Uterus (tissue), 4 donors: ENCODE measurements around the gene ETV1. TPM values are rescaled to one million over a fixed set of nuclear protein-coding genes. Genes with fewer than 3 reads are reported as not detected.
"Not testable (repeated sequence)": the region's sequence is repeated elsewhere in the genome, so short reads cannot be mapped to it uniquely, and the experiment has no call there.

Experiments
- DNase-seq, 2 donors: peaks; one replicate each; pipeline ENCODE4 v3.0.0-alpha.2; 2019 to 2020
- H3K27ac ChIP-seq, 2 donors: fragments of 200-600 bp; sonication (generic); 1 replicate in 1 of 2; 2 replicates in 1 of 2; pipeline ENCODE4 v1.5.1; 2016 to 2018
- H3K27me3 ChIP-seq, 2 donors: fragments of 200-600 bp; sonication (generic); one replicate each; pipeline ENCODE4 v1.5.1; 2018 to 2019; ENCODE audit warnings: control low read depth in 1 of 2
- H3K36me3 ChIP-seq, 2 donors: fragments of 200-600 bp; sonication (generic); one replicate each; pipeline ENCODE4 v1.5.1; 2019; ENCODE audit warnings: control low read depth in 1 of 2
- H3K4me1 ChIP-seq, 2 donors: fragments of 200-600 bp; sonication (generic); one replicate each; pipeline ENCODE4 v1.5.1; 2018 to 2019; ENCODE audit warnings: control low read depth in 1 of 2
- H3K4me3 ChIP-seq, 2 donors: fragments of 200-600 bp; sonication (generic); 1 replicate in 1 of 2; 2 replicates in 1 of 2; pipeline ENCODE4 v1.5.1; 2018 to 2019; ENCODE audit warnings: mild to moderate bottlenecking in 1 of 2
- H3K9me3 ChIP-seq, 2 donors: fragments of 200-600 bp; sonication (generic); one replicate each; pipeline ENCODE4 v1.5.1; 2019; ENCODE audit warnings: control low read depth in 1 of 2
- POLR2A ChIP-seq, 2 donors: fragments of 450-650 bp; IDR thresholded peaks; one replicate each; pipeline ENCODE4 v1.6.1; 2016; ENCODE audit warnings: antibody characterized with exemption in 2 of 2, mild to moderate bottlenecking in 1 of 2, moderate library complexity in 1 of 2
- intact Hi-C: fragments of 100-400 bp; cut with DNase I; formaldehyde crosslinking; loops from one replicate; pipeline ENCODE4 v1.15.1; 2023; ENCODE audit warnings: low total_unique reads
- total RNA-seq, 4 donors: library from RNA; depleted of rRNA in 3 of 4; stranded (reverse); fragments of >200 nt in 3 of 4; gene quantifications; one replicate each; pipeline versions ENCODE4 v1.1.0 to v1.2.4, GENCODE V29; 2014 to 2023
- TF ChIP-seq, protein P1 (sequence below), 4 experiments: fragments of 200-600 bp in 2 of 4; fragments of 450-650 bp in 2 of 4; sonication (generic) in 2 of 4; IDR thresholded peaks; one replicate each; pipeline ENCODE4 v1.5.1; 2016 to 2019; ENCODE audit warnings: antibody characterized with exemption in 4 of 4, mild to moderate bottlenecking in 2 of 4, moderate library complexity in 1 of 4
- donor health status: DM: yes; HTN: yes; CAD: no.

Gene ETV1
- total RNA-seq, 4 donors from 2014 or later: 1.5 to 35.3 (median 5.2) TPM

DNA sequence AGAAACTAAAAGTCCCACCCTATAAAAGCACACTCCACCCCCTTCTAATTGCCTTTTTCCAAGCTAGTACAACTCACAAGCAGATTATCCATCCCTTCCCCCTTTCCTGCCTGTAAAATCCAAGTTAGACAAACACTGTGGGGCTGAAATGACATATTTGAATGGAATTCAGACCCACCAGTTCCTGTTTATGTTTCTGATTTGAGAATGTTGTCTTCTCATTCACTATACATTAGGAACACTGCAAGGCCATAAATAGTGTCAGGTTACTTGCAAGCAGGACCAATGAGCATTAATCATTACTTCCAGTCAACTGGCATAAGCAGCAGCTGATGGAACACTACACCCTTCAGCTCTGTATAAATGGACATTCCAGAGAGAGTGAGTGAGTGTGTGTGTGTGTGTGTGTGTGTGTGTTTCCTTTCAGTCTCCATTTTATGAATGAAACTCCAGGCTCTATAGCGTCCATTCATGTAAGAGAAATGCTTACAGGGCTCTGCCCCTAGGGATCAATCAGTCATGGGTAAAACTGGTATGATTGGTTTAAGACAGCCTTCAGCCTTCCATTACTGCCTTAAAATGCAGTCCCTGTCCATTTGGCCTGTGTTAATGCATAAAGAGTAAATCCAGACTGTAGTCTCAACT lies 69.3 kb downstream of the ETV1 start:
- H3K27me3 ChIP-seq: no peaks in the 10 kb centered on the region
- no peaks in the 10 kb centered on the region for H3K9me3 ChIP-seq
- no peaks in the 10 kb centered on the region for H3K4me1 ChIP-seq
- no peak overlapping the region for H3K4me3 ChIP-seq
- intact Hi-C loops: no loop called here
- no peaks in the 10 kb centered on the region for H3K36me3 ChIP-seq
- H3K27ac ChIP-seq: no peak overlapping the region
- no peak for TF ChIP-seq POLR2A (IDR thresholded peaks at IDR 0.05)
- TF ChIP-seq, protein P1, sequence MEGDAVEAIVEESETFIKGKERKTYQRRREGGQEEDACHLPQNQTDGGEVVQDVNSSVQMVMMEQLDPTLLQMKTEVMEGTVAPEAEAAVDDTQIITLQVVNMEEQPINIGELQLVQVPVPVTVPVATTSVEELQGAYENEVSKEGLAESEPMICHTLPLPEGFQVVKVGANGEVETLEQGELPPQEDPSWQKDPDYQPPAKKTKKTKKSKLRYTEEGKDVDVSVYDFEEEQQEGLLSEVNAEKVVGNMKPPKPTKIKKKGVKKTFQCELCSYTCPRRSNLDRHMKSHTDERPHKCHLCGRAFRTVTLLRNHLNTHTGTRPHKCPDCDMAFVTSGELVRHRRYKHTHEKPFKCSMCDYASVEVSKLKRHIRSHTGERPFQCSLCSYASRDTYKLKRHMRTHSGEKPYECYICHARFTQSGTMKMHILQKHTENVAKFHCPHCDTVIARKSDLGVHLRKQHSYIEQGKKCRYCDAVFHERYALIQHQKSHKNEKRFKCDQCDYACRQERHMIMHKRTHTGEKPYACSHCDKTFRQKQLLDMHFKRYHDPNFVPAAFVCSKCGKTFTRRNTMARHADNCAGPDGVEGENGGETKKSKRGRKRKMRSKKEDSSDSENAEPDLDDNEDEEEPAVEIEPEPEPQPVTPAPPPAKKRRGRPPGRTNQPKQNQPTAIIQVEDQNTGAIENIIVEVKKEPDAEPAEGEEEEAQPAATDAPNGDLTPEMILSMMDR (IDR thresholded peaks at IDR 0.05): no peak
- DNase-seq: no peak

DNA sequence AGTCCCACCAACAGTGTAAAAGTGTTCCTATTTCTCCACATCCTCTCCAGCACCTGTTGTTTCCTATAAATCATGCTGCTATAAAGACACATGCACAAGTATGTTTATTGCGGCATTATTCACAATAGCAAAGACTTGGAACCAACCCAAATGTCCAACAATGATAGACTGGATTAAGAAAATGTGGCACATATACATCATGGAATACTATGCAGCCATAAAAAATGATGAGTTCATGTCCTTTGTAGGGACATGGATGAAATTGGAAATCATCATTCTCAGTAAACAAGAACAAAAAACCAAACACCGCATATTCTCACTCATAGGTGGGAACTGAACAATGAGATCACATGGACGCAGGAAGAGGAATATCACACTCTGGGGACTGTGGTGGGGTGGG lies 71.1 kb downstream of the ETV1 start:
- intact Hi-C loops, H3K36me3 ChIP-seq: not testable (repeated sequence)

DNA sequence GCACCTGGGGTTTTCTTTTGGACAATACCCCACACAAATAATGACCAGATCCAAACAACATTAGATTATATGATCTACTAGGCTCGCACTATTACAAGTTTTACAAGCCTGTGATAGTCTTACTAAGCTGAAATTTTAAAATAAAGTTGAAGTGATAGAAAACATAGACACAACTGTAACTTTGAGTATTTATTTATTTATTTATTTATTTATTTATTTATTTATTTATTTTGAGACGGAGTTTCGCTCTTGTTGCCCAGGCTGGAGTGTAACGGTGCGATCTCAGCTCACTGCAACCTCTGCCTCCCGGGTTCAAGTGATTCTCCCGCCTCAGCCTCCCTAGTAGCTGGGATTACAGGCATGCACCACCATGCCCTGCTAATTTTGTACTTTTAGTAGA lies 72.4 kb downstream of the ETV1 start:
- H3K9me3 ChIP-seq, intact Hi-C loops, H3K4me1 ChIP-seq: not testable (repeated sequence)

More for the DNA sequence above, 71.1 kb downstream of the ETV1 start:
- not testable (repeated sequence) for H3K27me3 ChIP-seq, H3K27ac ChIP-seq, DNase-seq, H3K4me1 ChIP-seq, H3K4me3 ChIP-seq, H3K9me3 ChIP-seq

DNA sequence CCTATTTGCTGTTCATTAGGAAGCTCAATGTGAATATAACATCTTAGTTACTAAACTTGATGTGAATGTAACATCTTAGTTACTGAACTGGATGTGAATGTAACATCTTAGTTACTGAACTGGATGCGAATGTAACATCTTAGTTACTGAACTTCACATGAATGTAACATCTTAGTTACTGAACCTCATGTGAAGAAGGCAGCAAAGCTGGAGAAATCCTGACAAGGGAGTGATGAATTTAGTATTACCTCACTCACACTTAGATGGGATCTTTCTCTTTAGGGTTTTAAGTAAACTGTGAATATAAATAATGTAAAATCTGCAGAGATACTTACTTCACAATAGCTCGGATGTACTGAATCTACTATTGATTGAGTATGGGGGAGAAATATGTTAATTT lies 73.6 kb downstream of the ETV1 start:
- Histone ChIP-seq H3K27me3 (no peaks in the 10 kb centered on the region), H3K27ac (no peak overlapping the region), H3K36me3 (no peaks in the 10 kb centered on the region), H3K4me1 (no peaks in the 10 kb centered on the region), H3K9me3 (no peaks in the 10 kb centered on the region), H3K4me3 (no peak overlapping the region)
- TF ChIP-seq, protein P1 (IDR thresholded peaks at IDR 0.05): no peak
- TF ChIP-seq POLR2A (IDR thresholded peaks at IDR 0.05): no peak
- intact Hi-C loops: no loop called here
- no peak for DNase-seq

More for the DNA sequence above, 72.4 kb downstream of the ETV1 start:
- not testable (repeated sequence) for H3K27ac ChIP-seq, H3K36me3 ChIP-seq, H3K4me3 ChIP-seq, H3K27me3 ChIP-seq, DNase-seq

DNA sequence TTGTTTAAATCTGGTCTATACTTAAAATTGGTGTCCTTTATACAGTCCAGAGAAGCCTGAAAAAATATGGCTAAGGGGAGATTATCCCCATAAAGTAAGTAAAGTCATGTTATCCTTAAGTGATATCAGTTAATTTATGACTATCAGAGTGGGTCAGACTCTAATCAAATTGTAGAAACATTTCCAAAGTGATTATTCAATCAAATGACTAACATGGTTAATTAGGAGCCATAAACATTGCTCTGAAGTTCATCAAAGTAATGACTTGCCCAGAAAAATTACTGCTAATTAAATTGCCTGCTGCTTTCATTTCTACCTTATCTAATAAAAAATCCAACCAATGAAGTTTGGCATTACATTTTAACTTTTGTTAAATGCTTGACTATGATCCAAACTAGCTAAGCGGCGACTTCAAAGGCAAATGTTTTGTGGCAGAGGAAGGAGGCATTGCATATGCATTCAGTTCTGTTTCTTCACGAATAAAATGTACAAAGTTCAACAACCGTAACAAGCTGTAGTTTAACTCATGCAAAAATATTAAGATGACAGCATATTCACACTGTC lies 76.7 kb downstream of the ETV1 start:
- no peak for DNase-seq
- TF ChIP-seq POLR2A (IDR thresholded peaks at IDR 0.05): no peak
- TF ChIP-seq, protein P1 (IDR thresholded peaks at IDR 0.05): no peak

DNA sequence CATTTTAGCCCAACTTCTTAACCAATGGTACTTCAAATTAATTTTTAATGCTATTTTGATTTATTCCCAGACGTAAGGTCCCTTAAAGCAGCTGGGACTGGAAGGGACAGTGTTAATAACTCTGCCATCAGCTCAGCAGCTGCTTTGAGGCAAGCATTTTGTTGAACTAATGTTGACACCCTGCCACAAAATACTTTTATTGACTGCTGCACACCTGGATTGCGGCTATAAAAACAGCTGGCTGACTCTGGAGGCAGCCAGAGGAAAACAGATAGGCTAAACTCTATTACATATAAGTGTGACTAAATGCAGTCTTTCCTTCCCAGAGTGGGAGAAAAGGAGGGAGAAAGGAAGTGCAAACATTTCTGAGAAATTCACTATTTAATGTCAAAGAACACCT lies 77.6 kb downstream of the ETV1 start:
- H3K27me3 ChIP-seq: no peaks in the 10 kb centered on the region
- H3K27ac ChIP-seq: no peak overlapping the region
- no peaks in the 10 kb centered on the region for H3K4me1 ChIP-seq
- no peak for DNase-seq
- H3K9me3 ChIP-seq: no peaks in the 10 kb centered on the region
- H3K36me3 ChIP-seq: no peaks in the 10 kb centered on the region
- intact Hi-C loops: no loop called here
- H3K4me3 ChIP-seq: no peak overlapping the region
- TF ChIP-seq, protein P1 (IDR thresholded peaks at IDR 0.05): no peak
- TF ChIP-seq POLR2A (IDR thresholded peaks at IDR 0.05): no peak

More for the DNA sequence above, 76.7 kb downstream of the ETV1 start:
- H3K4me1 ChIP-seq: no peaks in the 10 kb centered on the region
- H3K27me3 ChIP-seq: no peaks in the 10 kb centered on the region
- no peaks in the 10 kb centered on the region for H3K9me3 ChIP-seq
- no peak overlapping the region for H3K27ac ChIP-seq
- intact Hi-C loops: no loop called here
- no peaks in the 10 kb centered on the region for H3K36me3 ChIP-seq
- H3K4me3 ChIP-seq: no peak overlapping the region
